Measurements from ENCODE around the gene SBF2. TPM values are rescaled to one million over a fixed set of nuclear protein-coding genes. Genes with fewer than 3 reads are reported as not detected.

The SBF2 gene
- total RNA-seq, 2 experiments from 2014 or later = 14.2 to 15.2 TPM

GRCh38 chr11:9862981-9863380, 431.0 kb downstream of the SBF2 start:
- Mint-ChIP-seq H3K36me3 (ENCODE audit: low read depth) (peaks cover 10% of the 10 kb centered on the region), H3K27ac (no peak overlapping the region), H3K4me1 (ENCODE audit: low read depth) (peaks cover 10% of the 10 kb centered on the region), H3K9me3 (no peaks in the 10 kb centered on the region), H3K4me3 (no peak overlapping the region), H3K27me3 (no peaks in the 10 kb centered on the region)
- Histone ChIP-seq H3K27me3 (ENCODE audit: control insufficient read depth in 1 of 2, insufficient read depth in 2 of 2, low read length in 2 of 2) (no peaks in the 10 kb centered on the region), H3K4me1 (ENCODE audit: insufficient read depth, low read length) (no peaks in the 10 kb centered on the region), H3K9me3 (ENCODE audit: control insufficient read depth in 1 of 2, insufficient read depth in 1 of 2, low read length in 2 of 2) (no peaks in the 10 kb centered on the region), H3K36me3 (ENCODE audit: insufficient read depth, low read length) (no peaks in the 10 kb centered on the region), H3K27ac (ENCODE audit: low read depth in 1 of 2, low read length in 2 of 2) (no peak overlapping the region), H3K4me3 (ENCODE audit: low read length) (no peak overlapping the region)
- intact Hi-C loops (cut with DNase I, micrococcal nuclease) = loop anchor here (1.0 to 5.0 kb wide), 4 partner anchors 444 to 460 kb away; partner anchors contain the start of gene ADM (in 1 of the 2)
- ChIA-PET CTCF (interaction anchor here (0.5 to 1.1 kb wide), 3 partner anchors 8 to 445 kb away, joined by 3 read pairs; no protein-coding TSS in a partner anchor), POLR2A (interaction anchor here (0.6 kb wide), 1 partner anchor 1411 kb away, joined by 3 read pairs; no protein-coding TSS in a partner anchor)
- TF ChIP-seq CTCF (IDR thresholded peaks at IDR 0.05) = no peak
- no peak for DNase-seq
- ATAC-seq (ENCODE audit: poor library complexity) = no peak

- peak; percentile 55 for TF ChIP-seq CTCF (IDR thresholded peaks at IDR 0.05)
- H3K36me3 Mint-ChIP-seq (ENCODE audit: low read depth) = peaks cover 7% of the 10 kb centered on the region
- H3K27ac Mint-ChIP-seq = no peak overlapping the region
- POLR2A ChIA-PET = interaction anchor here (0.6 kb wide), 1 partner anchor 1410 kb away, joined by 3 read pairs; no protein-coding TSS in a partner anchor
- no peaks in the 10 kb centered on the region for H3K36me3 ChIP-seq (ENCODE audit: insufficient read depth, low read length)
- DNase-seq (peak in 11 of 14 experiments; percentile 3 to 71 (median 13)), ATAC-seq (ENCODE audit: poor library complexity) (peak; percentile 61)
- intact Hi-C loops (cut with DNase I, micrococcal nuclease) = loop anchor here (1.0 to 5.0 kb wide), 4 partner anchors 445 to 461 kb away; partner anchors contain the start of gene ADM (in 1 of the 2)
- H3K4me3 ChIP-seq (ENCODE audit: low read length) = no peak overlapping the region
- CTCF ChIA-PET = interaction anchor here (0.5 to 1.1 kb wide), 3 partner anchors 9 to 445 kb away, joined by 3 read pairs; no protein-coding TSS in a partner anchor
- no peaks in the 10 kb centered on the region for H3K9me3 Mint-ChIP-seq
- H3K4me1 Mint-ChIP-seq (ENCODE audit: low read depth) = peaks cover 10% of the 10 kb centered on the region
- H3K27me3 Mint-ChIP-seq = no peaks in the 10 kb centered on the region
- no peaks in the 10 kb centered on the region for H3K4me1 ChIP-seq (ENCODE audit: insufficient read depth, low read length)
- no peak overlapping the region for H3K4me3 Mint-ChIP-seq
- no peaks in the 10 kb centered on the region for H3K9me3 ChIP-seq (ENCODE audit: control insufficient read depth in 1 of 2, insufficient read depth in 1 of 2, low read length in 2 of 2)
- no peak overlapping the region for H3K27ac ChIP-seq (ENCODE audit: low read depth in 1 of 2, low read length in 2 of 2)
- no peaks in the 10 kb centered on the region for H3K27me3 ChIP-seq (ENCODE audit: control insufficient read depth in 1 of 2, insufficient read depth in 2 of 2, low read length in 2 of 2)
These were observed 431.9 kb downstream of the SBF2 start for GRCh38 chr11:9861860-9862725.

GRCh38 chr11:9859554-9860305, 434.3 kb downstream of the SBF2 start:
- H3K27ac ChIP-seq (ENCODE audit: low read depth in 1 of 2, low read length in 2 of 2) = no peak overlapping the region
- CTCF ChIA-PET = no interaction called here
- Mint-ChIP-seq H3K4me3 (no peak overlapping the region), H3K27ac (no peak overlapping the region), H3K36me3 (ENCODE audit: low read depth) (peaks cover 7% of the 10 kb centered on the region), H3K27me3 (no peaks in the 10 kb centered on the region), H3K4me1 (ENCODE audit: low read depth) (peaks cover 10% of the 10 kb centered on the region), H3K9me3 (no peaks in the 10 kb centered on the region)
- H3K9me3 ChIP-seq (ENCODE audit: control insufficient read depth in 1 of 2, insufficient read depth in 1 of 2, low read length in 2 of 2) = no peaks in the 10 kb centered on the region
- intact Hi-C loops (cut with DNase I, micrococcal nuclease) = loop anchor here in 1 of 2 experiments (5.0 kb wide), 1 partner anchor 448 kb away; the partner anchor contains the start of gene ADM
- no peaks in the 10 kb centered on the region for H3K4me1 ChIP-seq (ENCODE audit: insufficient read depth, low read length)
- DNase-seq (peak in 2 of 14 experiments; percentile 3 to 16), ATAC-seq (ENCODE audit: poor library complexity) (no peak)
- POLR2A ChIA-PET = interaction anchor here (0.7 kb wide), 1 partner anchor 428 kb away, joined by 3 read pairs; no protein-coding TSS in a partner anchor
- TF ChIP-seq CTCF (IDR thresholded peaks at IDR 0.05) = no peak
- H3K4me3 ChIP-seq (ENCODE audit: low read length) = no peak overlapping the region
- no peaks in the 10 kb centered on the region for H3K27me3 ChIP-seq (ENCODE audit: control insufficient read depth in 1 of 2, insufficient read depth in 2 of 2, low read length in 2 of 2)
- H3K36me3 ChIP-seq (ENCODE audit: insufficient read depth, low read length) = peaks cover 17% of the 10 kb centered on the region
